Measurements from ENCODE around the gene ABHD1.

- TF ChIP-seq, protein P1, sequence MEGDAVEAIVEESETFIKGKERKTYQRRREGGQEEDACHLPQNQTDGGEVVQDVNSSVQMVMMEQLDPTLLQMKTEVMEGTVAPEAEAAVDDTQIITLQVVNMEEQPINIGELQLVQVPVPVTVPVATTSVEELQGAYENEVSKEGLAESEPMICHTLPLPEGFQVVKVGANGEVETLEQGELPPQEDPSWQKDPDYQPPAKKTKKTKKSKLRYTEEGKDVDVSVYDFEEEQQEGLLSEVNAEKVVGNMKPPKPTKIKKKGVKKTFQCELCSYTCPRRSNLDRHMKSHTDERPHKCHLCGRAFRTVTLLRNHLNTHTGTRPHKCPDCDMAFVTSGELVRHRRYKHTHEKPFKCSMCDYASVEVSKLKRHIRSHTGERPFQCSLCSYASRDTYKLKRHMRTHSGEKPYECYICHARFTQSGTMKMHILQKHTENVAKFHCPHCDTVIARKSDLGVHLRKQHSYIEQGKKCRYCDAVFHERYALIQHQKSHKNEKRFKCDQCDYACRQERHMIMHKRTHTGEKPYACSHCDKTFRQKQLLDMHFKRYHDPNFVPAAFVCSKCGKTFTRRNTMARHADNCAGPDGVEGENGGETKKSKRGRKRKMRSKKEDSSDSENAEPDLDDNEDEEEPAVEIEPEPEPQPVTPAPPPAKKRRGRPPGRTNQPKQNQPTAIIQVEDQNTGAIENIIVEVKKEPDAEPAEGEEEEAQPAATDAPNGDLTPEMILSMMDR (IDR thresholded peaks at IDR 0.05) = no peak
- no peak for TF ChIP-seq ZFX (IDR thresholded peaks at IDR 0.05; ENCODE audit: borderline replicate concordance)
Observed at GRCh38 chr2:27164960-27165763, 41.5 kb downstream of the ABHD1 start.

Data from 22Rv1 (cell line).